GM19468 (cell line): ENCODE results near the gene NKD2.

Experiments used
- ATAC-seq: cut with Tn5 transposase; IDR thresholded peaks from one replicate; pipeline ENCODE4 v1.9.1; 2021; ENCODE audit warnings: mild to moderate bottlenecking, moderate library complexity, moderate number of reproducible peaks; ENCODE audit not compliant: unreplicated experiment; ENCODE audit errors: extremely low read depth

Gene NKD2

DNA sequence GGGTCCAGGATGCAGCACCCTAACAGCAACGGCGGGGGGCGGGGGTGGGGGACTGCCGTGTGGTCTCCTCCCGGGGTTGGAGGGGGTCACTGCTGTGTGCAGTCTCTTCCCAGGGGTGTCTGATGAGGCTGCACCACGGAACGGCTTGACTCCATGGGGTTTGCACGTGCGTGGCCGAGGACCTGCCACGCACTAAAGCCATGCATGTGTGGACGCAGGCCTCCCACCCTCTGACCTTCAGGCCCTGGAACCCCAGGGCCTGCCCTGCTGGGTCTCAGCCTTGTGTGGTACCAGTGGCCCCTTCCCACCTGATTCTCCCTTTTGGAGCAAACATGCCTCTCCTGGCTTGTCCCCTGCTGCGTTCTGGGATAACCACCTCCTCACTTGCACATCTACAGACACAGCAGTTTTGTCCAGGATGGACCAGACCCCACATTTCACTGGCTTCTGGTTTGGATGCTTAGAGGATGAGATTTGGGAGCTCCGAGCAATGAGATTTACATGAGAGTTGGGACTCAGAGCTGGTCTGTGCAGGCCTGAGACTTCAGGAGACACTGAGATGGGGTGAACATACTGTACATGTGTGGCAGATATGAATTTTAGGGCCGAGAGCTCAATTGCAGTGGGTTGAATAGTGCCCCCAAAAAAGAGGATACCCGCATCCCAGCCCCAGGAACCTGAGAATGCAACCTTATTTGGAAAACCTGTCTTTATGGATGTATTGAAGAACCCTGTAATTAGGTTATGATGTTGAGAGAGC is 57.5 kb downstream of the NKD2 start:
- ATAC-seq, result no peak

DNA sequence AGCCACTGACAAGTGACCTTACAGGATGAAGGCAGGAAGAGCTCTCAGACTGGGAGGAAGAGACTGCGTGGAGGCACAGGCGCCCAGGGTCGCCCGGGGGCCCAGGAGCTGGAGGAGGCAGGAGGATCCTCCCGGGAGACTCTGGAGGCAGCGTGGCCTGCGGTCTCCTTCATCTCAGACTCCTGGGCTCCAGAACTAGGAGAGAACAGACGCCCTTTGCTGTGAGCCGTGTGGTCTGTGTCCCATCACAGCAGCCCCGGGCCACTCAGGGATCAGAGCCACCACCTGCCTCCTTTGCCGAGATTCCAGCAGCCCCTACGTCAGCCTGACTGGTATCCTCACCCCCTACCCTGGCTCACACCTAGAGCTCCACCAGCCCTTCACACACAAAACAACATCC is 58.1 kb downstream of the NKD2 start:
- ATAC-seq, result no peak

DNA sequence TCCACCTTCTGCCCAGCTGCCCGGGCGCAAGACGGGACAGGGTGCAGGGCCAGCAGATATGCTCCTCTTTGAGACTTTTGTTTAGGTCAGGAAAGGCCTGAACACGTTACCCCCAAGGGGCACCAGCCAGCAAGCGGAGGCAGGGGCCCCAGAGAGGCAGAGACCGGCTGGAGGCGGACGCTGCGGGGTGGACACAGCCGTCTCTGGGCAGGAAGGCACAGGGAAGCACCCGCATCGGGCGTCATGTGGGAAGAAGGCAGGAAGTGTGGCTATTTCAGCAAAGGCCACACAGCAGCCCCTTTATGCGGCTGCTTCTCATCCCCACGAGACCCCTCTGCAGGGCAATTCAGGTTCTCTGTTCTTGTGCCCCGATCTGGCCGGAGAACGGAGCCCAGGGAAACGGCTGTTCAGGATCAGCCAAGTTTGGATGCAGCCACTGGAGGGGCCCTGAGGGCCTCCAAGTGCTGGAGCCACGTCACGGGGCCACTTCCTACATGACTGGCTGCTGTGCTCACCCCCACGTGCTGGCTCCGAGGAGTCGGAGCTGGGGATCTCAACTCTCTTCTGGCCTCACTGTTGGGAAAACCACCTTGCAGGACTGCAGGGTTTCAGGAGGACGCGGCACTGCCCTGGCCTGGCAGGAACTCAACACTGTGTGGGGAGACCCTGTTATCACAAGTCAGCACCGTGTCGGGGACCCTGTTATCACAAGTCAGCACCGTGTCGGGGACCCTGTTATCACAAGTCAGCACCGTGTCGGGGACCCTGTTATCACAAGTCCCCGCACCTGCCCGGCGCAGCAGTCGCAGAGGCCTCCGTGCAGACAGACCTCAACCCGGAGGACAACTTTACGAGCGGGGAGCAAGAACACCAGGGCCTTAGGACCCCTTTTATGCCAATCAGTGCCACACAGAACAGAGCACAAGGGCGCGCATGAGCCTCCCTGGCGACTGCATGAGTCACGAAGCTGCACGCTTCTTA is 58.8 kb downstream of the NKD2 start:
- no peak for ATAC-seq

DNA sequence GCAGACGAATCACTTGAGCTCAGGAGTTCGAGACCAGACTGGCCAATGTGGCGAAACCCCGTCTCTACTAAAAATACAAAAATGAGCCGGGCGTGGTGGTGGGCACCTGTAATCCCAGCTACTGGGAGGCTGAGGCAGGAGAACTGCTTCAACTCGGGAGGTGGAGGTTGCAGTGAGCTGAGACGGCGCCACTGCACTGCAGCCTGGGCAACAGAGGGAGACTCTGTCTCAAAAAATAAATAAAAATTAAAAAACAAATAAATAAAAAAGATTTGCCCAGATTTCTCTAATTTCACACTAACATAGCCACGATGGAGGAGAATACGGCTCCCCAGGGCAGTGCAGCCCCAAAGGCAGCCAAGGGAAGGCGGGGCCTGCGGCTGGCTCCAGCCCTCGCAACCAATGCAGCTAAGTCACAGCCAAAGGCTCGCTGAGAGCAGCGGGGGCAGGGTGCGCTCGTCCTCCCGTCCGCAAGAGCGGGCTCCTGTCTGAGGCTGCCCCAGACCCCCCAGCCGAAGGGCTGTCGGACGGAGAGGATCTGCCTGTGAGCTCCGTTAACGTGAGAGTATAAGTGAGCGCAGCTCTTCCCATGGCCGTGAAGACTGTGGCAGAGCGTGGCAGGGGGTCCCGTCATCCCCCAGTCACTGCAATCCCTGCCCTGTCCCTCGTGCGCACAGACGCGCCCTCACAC is 59.7 kb downstream of the NKD2 start:
- no peak for ATAC-seq

DNA sequence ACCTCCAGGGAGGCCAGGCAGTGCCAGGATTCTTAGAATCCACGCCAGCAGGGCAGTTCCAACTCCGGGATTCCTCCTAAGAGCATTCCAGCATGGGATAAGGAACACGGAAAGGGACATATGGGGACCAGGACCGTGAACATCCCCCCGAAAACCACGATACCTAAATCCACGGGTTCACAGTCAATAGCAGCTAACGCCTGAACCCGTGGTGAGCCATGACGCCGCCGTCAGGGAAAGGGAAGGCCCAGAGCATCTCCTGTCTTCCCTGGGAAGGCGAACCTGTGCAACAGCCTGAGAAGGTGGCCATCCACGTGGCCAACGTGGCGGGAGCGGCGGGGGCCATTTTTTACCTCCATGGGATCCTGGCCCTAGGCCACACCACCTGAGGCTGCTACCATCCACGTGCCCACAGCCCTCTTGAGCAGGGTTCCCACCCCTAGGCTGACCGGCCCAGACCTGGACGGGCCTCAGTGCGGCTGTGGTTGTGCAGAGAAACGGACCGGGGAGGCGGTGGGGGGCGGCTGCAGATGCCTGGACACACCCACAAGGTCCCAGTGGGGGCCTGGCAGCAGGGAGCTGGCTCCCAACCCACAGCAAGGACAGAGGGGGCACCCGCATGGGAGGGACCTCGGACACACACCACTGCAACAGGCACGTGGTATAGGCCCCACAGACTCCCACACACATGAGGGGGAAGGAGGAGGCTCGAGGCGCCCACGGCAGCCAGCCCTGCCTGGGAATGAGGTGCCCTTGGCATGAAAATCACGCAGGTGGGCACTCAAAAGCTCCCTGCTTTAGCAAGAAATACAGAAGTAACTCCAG is 60.5 kb downstream of the NKD2 start:
- ATAC-seq, result no peak

DNA sequence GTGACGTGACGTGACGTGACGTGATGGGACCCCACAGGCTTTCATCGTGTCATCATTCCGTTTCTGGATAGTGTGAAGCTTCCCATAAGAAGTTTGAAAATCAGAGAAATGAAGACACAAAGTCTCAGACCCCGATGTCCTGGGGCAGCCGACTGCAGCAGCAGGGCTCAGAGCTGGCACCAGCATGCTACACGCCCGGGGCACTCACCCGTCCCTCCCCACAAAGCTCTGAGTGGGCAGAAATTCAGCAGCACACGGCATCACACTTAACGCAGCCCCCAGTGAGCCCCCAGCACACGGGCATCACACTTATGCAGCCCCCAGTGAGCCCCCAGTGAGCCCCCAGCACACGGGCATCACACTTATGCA is 61.1 kb downstream of the NKD2 start:
- no peak for ATAC-seq

DNA sequence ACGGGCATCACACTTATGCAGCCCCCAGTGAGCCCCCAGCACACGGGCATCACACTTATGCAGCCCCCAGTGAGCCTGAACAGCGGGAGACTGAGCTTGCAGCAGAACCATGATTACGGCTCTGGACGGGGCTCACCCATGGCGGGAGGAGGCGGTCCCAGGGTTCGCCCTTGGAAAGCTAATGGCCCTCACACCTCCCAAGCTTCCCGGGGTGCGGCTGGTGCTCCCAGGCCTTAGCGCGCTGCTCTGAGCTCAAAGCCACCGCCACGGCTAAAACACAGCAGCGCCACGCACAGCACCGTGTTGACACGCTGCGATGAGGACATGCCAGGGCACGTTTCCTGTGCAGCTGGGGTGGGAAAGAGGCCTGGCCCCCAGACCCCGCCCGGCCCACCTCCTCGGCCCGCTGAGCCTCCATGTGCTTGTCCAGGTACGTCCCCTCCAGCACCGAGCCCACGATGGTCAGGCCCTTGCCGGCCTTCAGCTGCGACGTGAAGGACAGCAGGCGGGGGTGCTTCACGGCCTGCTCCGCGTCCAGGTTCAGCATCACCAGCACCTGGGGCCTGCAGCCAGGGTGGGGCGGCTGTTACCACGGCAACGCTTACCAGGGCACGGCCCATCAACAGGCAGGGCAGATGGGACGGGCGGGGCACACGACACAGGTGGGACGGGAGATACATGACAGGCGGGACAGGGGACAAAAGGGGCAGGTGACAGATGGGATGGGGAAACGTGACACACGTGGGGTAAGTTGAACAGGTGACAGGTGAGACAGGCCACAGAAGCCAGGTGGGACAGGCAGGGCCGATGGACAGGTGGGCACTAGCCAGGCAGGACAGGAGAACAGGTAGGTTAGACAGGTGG is 64.9 kb downstream of the NKD2 start:
- no peak for ATAC-seq

DNA sequence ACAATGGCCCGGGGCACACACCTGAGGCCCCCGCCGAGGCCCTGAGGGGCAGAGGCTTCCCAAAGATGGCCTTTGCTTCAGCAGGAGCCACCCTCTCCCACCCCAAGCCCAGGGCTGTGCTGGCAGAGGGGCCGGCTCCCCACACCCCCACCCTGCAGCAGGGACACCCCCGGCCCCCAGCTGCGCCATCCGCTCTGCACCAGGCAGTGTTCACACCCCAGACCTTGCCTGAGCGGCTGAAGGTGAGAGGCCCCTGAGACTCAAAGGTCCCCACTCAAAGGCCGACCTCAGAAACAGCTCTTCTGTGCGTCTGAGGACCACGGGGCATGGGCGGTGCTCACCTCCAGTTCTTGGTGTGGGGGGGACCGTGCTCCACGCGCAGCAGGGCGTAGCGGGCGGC is 65.6 kb downstream of the NKD2 start:
- no peak for ATAC-seq

DNA sequence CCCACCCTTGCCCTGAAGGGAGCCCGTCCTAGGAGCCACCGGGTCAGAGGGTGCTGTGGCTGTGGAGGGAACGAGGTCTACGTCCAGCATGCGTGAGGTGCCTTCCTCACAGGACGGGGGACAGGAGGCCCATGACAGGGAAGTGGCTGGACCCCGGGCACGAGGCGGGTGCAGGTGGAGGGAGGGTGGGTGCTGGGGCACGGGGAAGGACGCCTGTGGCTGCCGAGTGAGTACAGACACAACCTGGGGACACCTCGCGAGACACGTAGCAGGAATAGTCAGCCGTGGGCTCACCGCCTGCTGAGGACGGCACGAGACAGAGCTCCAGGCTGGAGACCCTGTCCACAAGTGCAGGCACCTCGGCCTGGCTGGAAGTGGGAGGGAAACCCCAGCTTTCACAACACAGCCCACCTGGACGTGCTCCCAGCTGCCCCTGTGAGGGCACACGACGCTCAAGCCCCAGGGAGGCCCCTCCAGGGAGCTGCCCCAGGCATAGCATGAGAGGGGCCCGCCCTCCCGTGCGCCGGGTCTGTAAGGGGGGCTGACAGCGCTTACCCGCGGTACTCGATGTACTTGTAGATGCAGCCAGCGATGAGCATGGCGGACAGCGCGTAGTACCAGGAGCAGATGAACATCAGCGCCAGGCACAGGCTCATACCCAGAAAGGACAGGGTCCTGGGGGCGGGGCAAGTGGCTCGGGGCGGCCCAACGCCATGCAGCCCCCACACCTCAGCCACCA is 66.4 kb downstream of the NKD2 start:
- ATAC-seq, result no peak

DNA sequence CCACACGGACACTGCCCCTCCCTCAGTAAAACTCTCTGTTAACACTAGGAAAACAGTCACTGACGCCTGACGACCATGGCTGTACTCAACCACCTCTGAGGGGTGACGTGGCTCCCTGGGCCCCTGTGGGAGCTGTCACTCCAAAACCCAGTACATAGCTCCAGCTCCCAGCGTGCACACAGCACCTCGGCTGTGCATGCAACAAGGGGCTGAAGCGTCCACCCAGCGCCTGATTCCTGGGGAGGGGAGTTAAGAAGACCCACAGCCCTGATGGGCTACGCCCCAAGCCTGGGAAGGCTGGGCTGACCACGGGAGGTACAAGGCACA is 66.9 kb downstream of the NKD2 start:
- no peak for ATAC-seq

DNA sequence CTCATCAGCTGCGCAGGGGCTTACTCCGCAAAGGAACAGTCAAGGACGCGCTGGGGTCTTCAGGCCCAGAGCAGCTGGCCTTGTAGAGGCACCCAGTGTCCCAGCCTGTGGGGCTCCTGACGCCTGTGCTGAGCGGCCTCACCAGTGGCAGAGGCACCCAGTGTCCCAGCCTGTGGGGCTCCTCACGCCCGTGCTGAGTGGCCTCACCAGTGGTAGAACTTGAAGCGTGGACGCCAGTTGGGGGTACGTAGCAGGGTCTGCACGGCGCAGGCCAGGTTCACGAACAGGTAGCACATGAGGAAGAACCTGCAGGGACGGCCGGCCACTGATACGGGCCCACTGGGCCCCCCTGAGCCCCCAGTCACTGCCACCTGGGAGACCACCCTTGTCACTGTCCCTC is 67.3 kb downstream of the NKD2 start:
- ATAC-seq, result no peak

DNA sequence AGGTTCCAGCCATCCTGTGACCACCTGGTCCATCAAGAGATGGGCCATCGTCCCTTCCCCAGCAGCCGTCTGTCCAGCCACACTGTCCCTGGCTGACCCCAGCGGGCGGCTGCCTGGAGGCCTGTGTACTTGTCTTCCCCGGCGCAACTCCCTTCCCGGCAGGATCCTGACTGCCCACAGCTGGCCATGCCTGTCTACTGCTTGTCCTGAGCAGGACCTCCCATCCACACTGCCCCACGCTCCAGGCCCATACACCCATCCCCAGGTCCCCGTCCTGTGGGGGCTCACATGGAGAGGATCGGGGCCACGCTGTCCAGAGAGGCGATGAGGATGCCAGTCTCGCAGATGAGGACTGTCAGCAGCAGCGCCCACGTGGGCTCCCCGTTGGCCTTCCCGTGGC is 67.8 kb downstream of the NKD2 start:
- no peak for ATAC-seq

DNA sequence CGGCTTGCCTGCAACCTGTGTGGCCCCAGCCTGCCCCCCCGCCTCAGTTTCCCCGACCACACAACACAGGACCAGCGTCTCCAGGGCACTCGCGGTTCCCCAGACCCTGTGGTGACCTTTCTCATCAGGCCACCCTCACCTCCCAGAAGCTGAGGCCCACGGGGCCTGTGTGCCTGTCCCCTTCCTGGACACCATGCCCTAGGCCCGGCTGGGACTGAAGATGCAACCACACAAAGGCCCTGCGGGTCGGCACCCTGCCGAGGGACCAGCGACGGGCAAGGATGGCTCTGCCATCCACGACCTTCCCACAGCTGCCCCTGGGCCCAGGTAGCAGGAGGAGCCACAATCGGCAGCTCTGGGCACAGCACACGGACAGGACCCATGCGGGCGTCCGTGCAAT is 68.4 kb downstream of the NKD2 start:
- ATAC-seq, result no peak

DNA sequence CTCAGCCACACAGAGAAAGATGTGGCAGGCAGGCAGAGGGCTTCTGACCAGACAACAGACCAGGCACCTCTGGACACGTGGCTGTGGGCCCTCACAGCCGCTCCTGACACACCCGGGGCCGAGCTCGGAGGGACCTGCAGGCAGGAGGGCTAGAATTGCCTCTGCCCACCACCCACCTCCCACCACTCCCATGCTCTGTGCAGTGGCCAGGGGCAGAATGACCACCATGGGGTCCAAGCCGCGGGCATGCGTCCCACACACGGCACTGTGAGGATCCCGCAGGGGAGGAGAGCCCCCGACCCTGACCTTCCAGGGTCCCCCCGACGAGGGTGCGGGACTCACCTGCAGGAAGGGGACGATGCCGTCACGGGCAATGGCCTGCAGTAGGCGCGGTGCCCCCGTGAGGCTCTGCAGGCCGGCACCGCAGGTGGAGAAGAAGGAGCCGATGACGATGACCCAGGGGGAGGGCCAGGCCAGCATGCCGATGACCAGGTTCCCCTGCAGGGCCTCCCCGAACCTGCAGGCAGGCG is 69.0 kb downstream of the NKD2 start:
- no peak for ATAC-seq

DNA sequence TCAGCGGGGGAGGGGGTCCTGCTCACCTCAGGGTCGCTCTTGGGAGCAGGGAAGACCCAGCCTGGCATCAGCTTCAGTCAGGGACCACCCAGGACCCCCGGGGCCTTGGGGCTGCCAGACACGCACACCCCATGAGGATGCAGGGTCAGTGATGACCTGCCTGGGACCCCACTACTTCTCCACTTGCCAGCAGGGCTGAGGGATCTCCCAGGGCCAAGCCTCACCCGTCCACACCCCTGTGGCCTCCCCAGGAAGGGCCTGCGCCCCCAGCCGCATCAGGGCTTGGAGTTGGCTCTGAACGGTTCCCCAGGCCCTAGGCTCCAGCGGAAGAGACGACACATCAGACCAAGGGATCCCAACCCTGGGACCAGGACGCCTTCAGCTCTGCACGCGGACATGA is 69.6 kb downstream of the NKD2 start:
- ATAC-seq, result no peak

DNA sequence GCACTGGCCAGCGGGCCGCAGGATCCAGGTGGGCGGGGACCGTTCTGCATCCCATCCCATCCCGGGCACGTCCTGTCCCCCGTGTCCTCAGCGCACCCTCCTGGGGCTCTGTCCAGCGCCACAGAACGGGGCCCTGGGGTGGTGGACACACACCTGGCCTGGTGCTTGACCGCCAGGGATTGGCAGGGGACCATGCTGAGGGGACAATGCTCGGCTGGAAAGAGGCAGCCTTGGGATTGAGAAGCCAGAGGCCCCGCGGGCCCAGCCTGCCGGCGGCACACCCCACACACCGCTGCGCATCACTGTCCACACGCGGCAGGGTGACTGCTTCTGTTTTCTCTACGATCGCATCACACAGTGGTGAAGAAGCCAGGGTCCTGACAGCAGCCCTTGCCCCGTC is 70.2 kb downstream of the NKD2 start:
- no peak for ATAC-seq

DNA sequence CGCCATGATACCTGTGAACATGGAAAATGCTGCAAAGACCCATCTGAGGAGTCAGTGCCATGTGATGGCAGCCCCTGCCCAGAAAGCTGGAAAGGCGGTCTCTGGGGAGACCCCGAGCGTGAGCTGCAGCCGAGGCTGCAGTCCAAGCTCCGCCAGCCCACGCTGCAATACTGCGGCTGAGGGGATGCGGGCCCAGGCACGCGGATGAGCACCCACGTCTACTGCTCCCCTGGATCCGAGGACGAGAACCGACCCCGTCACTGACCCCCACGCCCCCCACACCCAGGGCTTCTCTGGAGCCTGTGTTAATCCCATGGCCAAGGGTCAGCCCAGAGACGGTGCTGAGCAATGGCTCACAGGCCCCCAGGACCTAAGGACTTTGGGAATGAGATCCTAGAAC is 70.9 kb downstream of the NKD2 start:
- ATAC-seq, result no peak

DNA sequence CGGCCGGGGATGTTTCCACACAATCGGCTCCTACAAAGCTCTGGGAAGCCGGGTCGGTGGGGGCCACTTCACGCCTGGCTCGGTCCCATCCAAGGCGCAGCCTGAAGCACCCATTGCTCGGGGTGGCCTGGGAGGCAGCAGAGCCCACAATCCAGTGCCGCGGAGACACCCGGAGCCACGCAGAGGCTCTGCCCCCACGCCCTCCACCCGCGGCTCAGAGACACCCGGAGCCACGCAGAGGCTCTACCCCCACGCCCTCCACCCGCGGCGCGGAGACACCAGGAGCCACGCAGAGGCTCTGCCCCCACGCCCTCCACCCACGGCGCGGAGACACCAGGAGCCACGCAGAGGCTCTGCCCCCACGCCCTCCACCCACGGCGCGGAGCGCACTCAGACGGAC is 71.4 kb downstream of the NKD2 start:
- ATAC-seq, result no peak
